GM18505 (cell line): Measurements from ENCODE around the gene MMP15.

ENCODE experiments used
- ATAC-seq: cut with Tn5 transposase; IDR thresholded peaks from one replicate; pipeline ENCODE4 v1.9.1; 2021; ENCODE audit not compliant: unreplicated experiment
- POLR2A ChIP-seq: IDR thresholded peaks from 4 replicates; pipeline ENCODE4 v1.6.1; 2011; ENCODE audit warnings: borderline replicate concordance; ENCODE audit not compliant: insufficient read depth, insufficient read length; ENCODE audit errors: extremely low read depth

Gene MMP15

DNA sequence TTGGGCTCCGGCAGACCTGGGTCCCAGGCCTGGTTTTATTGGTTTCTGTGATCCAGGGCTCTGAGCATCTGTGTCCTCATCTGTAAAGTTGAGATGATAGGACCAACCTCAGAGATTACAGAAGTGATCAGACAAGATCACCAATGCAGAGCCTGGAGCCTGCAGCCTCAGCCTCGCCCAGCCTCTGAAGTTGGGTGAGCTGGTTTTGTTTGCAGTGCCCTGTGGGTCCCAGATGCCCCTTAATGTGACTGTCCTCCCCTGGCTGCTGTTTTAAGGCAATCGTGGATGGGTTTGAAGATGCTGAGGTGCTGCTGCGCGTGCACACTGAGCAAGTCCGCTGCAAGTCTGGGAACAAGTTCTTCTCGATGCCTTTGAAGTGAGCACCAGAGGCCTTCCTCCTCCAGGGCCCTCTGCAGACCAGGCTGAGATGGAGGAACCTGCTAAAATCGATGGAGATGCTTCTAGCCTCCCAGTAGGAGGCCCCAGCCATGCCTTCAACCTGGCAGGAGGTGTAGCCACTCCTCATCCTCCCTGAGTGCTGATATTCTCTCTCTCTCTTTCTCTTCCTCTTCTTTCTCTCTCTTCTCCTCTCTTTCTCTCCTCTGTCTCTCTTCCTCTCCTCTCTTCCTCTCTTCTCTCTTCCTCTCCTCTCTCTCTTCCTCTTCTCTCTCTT lies 5.6 kb upstream of the MMP15 start:
- ATAC-seq: no peak
- no peak for TF ChIP-seq POLR2A

GRCh38 chr16:58020628-58021521 lies 4.7 kb upstream of the MMP15 start:
- TF ChIP-seq POLR2A: no peak
- no peak for ATAC-seq

GRCh38 chr16:58021661-58022551 lies 3.6 kb upstream of the MMP15 start:
- ATAC-seq: no peak
- no peak for TF ChIP-seq POLR2A

DNA sequence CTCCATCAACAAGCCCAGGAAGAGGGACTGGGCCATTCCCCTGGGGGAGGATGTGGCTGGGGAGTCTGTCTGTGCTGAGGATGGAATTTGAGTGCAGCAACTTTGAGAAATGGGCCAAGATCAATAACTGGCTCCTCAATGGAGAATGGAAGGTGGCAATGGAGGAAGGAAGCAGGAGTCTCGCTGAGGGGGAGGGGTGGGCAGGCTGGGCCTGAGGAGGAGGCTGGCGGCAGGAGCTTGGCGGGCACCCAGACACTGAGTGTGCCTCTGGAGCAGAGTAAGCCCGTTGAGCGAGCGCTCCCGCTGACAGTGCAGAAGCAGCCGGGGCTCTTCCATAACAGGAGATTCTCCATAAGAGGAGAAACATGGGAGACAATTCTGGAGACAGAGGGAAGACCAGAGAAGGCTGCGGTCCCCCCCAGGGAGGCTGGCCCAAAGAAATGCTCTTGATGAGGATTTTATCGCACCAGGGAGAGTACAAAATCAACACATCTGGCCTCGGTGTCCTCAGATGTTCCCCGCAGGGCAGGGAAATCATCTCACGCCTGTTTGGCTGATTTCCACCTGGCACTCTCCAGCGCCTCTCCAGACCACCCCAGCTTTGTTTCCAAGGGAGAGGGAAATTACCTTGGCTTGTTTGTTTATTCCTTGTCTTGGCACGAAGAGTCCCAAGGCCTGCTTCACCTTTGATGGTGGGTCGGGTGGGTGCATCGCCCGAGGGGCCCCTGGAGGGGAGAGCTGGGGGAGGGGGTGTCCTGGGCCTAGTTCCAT lies 2.8 kb upstream of the MMP15 start:
- no peak for TF ChIP-seq POLR2A
- no peak for ATAC-seq

GRCh38 chr16:58024486-58025350 lies 836 bp upstream of the MMP15 start:
- no peak for ATAC-seq
- TF ChIP-seq POLR2A: no peak

DNA sequence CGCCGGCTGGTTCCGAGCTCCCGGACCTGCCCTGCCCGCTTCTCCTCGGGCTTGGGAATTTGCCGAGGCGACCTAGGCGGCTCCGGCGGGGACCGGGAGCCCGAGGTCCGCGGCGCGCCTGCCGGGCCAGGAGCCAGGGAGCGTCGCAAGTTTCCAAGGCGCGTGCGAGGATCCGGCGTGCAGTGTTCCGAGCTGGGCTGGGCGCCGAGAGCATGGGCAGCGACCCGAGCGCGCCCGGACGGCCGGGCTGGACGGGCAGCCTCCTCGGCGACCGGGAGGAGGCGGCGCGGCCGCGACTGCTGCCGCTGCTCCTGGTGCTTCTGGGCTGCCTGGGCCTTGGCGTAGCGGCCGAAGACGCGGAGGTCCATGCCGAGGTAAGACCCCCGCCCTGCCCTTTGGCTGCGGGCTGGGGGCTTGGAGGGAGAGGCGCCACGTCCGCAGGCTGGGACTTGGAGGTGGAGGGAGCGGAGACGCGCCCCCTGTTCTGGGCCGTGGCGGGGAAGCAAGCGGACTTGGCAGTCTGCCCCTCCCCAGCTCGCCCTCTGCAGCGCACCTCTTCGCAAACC lies 668 bp downstream of the MMP15 start:
- TF ChIP-seq POLR2A: no peak
- ATAC-seq: peak; percentile 14

DNA sequence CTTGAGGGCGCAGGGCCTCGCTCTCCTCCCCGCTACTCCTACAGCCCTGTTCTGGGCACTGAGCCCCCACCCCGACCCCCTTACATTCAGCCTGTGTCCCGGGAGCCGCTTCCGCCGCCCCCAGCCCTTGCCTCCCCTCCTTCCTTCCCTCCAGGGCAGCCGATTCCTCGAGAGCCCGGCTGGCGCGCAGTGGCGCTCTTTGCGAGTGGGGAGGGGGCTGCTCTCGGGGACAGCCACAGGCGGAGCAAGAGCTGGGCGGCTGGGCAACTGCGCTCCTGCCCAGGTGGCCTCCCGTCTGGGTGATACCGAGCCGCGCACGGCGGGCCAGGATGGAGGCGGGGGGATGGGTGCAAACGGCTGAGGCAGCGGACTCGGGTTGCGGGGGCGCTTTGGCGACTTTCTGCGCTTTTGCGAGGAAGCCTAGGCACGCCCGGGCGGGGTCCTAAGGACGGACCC lies 1.2 kb downstream of the MMP15 start:
- no peak for ATAC-seq
- TF ChIP-seq POLR2A: no peak

- no peak for ATAC-seq
- TF ChIP-seq POLR2A: no peak
Measured at GRCh38 chr16:58027161-58027915, 1.8 kb downstream of the MMP15 start.

- no peak for ATAC-seq
- no peak for TF ChIP-seq POLR2A
Measured at GRCh38 chr16:58027916-58028455, 2.4 kb downstream of the MMP15 start.

GRCh38 chr16:58028541-58029070 lies 3.1 kb downstream of the MMP15 start:
- no peak for ATAC-seq
- TF ChIP-seq POLR2A: no peak

DNA sequence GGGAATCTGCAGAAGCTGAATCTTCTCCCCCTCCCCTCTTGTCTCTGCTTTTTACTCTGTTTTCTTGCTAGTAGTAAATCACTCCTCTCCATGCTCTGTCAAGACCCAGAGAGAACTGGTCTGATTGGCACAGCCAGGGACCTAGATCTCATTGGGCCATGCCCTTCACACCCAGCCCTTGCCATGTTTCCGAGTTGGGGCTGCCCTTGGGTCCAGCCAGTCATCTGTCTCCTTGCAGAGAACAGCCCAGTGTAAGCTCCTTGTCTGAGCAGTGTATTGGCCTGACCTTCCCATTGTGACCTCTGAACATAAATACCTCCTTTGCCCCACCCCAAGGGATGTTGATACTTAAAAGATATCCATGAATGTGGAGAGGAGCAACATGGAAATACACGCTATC lies 3.9 kb downstream of the MMP15 start:
- TF ChIP-seq POLR2A: no peak
- no peak for ATAC-seq
